ENCODE data around the gene PGAP2.

DNA sequence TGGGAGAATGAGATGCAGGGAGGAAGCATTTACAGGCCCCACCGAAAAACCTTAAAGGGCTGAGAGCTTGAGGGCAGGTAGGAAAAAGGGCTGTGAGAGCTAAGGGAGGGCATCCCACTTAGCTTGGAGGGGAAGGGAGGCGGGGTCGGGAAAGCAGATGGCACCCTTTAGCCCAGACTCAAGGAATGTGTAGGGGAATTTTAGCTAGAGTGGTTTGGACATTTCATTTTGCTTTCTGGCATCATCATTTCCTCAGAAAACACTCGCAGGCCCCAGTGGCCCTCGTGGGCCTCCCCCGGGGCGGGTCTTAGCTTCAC lies 46.3 kb downstream of the PGAP2 start:
- TF ChIP-seq, protein P1, sequence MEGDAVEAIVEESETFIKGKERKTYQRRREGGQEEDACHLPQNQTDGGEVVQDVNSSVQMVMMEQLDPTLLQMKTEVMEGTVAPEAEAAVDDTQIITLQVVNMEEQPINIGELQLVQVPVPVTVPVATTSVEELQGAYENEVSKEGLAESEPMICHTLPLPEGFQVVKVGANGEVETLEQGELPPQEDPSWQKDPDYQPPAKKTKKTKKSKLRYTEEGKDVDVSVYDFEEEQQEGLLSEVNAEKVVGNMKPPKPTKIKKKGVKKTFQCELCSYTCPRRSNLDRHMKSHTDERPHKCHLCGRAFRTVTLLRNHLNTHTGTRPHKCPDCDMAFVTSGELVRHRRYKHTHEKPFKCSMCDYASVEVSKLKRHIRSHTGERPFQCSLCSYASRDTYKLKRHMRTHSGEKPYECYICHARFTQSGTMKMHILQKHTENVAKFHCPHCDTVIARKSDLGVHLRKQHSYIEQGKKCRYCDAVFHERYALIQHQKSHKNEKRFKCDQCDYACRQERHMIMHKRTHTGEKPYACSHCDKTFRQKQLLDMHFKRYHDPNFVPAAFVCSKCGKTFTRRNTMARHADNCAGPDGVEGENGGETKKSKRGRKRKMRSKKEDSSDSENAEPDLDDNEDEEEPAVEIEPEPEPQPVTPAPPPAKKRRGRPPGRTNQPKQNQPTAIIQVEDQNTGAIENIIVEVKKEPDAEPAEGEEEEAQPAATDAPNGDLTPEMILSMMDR (conservative IDR thresholded peaks at IDR 0.05; ENCODE audit: low read length): no peak
- TF ChIP-seq EZH2phosphoT487 (IDR thresholded peaks at IDR 0.05; ENCODE audit: borderline replicate concordance): no peak
